GM21576 (cell line): ENCODE results near the gene TRAPPC6A.

Source experiments
- ATAC-seq: cut with Tn5 transposase; IDR thresholded peaks from one replicate; pipeline ENCODE4 v1.9.1; 2021; ENCODE audit warnings: mild to moderate bottlenecking, moderate library complexity; ENCODE audit not compliant: unreplicated experiment

Gene TRAPPC6A

DNA sequence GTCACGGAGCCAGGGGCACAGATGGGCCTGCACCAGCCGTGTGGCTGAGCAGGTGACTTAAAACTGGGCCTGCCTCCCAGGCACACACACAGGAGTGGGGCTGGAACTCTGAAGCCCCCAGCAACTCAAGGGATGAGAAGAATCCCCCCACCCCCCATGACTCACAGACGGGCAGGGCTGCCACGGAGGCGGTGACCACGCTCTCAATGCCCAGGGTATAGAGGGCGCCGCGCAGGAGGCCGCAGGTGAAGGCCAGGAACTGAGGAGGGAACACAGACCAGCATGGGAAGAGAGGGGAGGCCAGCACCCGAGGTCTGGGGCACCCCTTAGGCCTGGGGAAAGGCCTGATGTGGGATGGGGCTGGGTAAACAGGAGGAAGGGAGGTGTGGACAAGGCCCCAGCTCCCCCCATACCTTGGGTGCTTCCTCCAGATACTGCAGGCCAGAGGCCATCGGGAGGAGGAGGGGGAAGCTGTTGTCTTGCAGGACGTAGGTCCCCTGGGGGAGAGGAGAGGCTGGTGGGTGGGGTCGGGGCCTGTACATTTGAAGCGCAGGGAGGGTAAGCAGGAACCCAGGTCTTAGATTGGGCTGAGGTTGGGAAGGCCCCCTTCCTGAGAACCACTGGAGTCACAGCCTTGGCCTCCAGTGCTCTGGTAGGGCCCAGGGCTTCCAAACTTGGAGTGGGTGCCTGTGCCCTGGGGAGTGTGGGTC is 14.1 kb downstream of the TRAPPC6A start:
- no peak for ATAC-seq

GRCh38 chr19:45163156-45163555 is 14.9 kb downstream of the TRAPPC6A start:
- ATAC-seq: no peak

- ATAC-seq: no peak
Measured at GRCh38 chr19:45162608-45163143, 15.4 kb downstream of the TRAPPC6A start.

- no peak for ATAC-seq
Measured at GRCh38 chr19:45161738-45162607, 16.1 kb downstream of the TRAPPC6A start.

GRCh38 chr19:45160870-45161737 is 16.9 kb downstream of the TRAPPC6A start, which contains the start of gene NKPD1:
TSS of gene NKPD1 (minus strand) at chr19:45160982. CDS start at chr19:45160150, 832 bp downstream.
- ATAC-seq: no peak

- ATAC-seq: no peak
Measured at GRCh38 chr19:45159971-45160324, 18.1 kb downstream of the TRAPPC6A start.

GRCh38 chr19:45159210-45159970 is 18.6 kb downstream of the TRAPPC6A start:
- ATAC-seq: no peak

DNA sequence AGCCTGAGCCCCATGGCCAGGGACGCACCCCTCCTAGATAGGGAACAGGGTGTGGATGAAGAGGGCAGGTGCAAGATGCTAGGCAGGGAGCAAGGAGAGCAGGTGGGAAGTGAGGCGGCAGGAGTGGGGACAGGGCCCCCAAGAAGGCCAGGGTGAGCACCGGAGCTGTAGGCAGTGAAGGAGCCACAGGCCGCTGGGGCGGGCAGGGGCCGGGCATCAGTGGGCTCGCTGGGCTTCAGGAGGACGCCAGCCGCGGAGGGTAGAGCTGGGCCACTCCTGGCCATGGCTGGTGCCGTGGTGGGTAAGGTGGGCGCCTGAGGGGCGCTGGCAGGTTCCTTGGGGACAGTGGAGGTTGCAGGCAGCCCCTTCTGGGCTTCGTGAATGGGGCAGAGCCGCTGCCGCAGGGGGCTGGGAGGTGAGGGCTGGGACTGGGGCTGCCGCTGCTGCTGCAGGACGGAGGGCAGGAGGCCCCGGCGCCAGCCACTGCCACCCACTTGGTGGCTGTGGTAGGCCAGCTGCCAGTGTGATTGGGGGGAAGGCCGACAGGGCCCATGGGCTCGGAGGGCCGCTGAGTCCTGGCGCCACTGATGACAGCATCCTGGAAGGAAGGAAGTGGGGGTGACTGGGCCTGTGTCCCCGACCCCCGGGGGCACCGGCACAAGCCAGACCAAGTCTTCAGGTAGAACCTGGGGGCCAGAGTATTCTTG is 19.4 kb downstream of the TRAPPC6A start:
- no peak for ATAC-seq

DNA sequence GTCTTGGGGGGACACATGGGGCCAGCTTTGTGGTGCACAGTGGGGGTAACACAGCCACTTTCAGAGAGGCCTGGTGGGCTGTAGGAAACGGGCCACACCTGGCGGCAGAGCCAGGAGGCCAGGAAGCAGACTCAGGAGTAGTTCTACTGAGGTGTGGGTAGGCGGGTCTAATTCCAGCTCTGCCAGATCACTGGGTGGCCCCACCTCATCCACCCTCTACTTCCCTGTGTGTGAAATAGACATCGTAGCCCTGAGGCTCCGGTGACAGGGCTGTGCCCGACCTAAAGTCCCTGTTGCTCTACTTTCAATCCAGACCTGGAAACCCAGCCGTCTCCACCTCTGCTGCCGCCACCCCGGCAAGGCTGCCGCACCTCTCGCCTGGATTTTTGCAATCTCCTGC is 21.3 kb downstream of the TRAPPC6A start:
- ATAC-seq: no peak

- ATAC-seq: no peak
Measured at GRCh38 chr19:45156011-45156630, 21.9 kb downstream of the TRAPPC6A start.

DNA sequence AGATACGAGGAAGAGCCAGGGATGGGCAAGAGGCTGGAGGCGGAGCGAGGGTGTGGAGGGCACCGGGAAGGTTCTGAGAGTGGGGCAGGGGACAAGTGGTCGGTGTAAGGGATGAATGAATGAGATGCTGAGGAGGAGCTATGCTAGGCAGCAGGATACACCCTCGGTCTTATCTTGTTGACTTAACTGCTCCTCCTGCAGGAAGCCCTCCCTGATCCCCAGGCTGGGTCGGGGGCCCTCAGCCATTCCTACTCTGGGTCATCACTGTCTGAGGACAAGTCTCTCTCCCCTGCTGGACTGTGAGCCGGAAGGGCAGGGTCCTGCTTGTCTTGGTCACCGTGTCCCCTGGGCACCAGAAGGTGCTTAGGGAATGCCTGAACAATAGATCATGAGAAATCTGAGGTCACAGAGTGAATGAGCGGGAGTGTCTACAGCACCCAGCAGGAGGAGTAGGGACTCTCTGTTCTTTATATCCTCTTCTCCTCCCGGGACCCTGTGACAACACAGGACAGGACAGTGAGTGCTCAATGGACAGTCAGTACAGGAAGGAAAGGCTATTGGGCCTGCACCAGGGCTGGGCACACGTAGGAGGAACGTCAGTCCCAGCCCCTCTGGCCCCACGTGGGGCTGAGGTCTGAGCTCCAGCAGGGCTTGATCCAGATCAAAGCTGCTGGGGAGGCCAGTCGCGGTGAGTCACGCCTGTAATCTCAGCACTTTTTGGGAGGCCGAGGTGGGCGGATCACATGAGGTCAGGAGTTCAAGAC is 23.8 kb downstream of the TRAPPC6A start:
- ATAC-seq: no peak

DNA sequence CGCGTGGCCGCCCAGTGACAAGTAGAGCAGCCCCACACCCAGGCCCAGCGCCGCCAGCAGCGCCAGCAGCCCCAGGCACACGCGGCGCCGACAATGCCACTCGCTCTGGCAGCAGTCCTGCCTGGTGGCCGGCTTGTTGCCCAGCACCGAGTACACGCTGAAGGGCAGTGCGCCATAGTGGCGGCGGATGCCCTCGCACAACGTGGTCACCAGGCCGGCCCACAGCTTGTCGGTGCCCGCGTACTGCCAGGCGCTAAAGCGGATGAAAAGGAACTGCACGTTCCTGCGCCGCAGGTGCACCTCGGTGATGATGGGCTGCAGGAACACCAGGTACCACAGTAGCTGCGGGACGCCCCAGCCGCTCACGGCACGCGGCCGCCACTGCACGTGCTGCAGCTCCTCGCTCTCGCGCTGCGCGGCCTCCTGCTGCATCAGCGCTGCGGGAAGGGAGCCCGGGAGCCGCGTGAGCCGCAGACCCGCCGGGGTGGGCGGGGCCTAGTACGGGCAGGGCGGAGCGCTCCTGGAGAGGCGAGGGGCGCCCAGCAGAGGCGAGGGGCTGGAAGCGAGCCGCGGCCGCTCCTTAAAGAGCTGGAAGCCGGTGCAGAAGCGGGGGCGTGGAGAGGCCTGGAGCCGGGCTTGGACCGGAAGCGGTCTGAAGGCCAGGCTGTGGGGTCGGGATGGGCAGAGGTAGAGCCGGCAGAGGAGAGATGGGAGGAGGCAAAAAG is 24.5 kb downstream of the TRAPPC6A start:
- ATAC-seq: no peak

- no peak for ATAC-seq
Measured at GRCh38 chr19:45152504-45153338, 25.3 kb downstream of the TRAPPC6A start.

GRCh38 chr19:45151821-45152503 is 26.1 kb downstream of the TRAPPC6A start:
- ATAC-seq: no peak

DNA sequence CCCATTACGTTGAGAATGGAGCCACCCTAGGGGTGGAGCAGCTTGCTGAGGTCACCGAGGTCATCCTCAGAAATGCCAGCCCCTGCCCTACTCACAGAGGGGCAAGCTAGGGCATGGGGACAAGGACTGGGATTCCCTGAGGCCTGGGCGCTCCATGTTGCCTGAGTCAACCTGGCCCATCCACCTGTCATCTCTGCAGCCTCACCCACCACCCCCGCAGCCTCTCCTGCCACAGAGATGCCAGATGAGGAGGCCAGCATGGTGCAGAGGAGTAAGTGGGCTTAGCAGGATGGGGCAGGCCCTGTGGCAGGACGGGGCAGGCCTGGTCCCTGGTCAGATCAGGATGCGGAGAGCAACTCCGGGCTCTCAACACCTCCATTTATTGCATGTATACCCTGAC is 26.7 kb downstream of the TRAPPC6A start:
- no peak for ATAC-seq

- no peak for ATAC-seq
Measured at GRCh38 chr19:45150751-45151281, 27.2 kb downstream of the TRAPPC6A start.
